ENCODE data around the gene UBFD1. TPM values are rescaled to one million over a fixed set of nuclear protein-coding genes. Genes with fewer than 3 reads are reported as not detected.

The UBFD1 gene, protein sequence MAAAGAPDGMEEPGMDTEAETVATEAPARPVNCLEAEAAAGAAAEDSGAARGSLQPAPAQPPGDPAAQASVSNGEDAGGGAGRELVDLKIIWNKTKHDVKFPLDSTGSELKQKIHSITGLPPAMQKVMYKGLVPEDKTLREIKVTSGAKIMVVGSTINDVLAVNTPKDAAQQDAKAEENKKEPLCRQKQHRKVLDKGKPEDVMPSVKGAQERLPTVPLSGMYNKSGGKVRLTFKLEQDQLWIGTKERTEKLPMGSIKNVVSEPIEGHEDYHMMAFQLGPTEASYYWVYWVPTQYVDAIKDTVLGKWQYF
- total RNA-seq, result 107 TPM in 2 replicates
- 44.5 and 48.6 TPM in 2 replicates for polyA plus RNA-seq

DNA sequence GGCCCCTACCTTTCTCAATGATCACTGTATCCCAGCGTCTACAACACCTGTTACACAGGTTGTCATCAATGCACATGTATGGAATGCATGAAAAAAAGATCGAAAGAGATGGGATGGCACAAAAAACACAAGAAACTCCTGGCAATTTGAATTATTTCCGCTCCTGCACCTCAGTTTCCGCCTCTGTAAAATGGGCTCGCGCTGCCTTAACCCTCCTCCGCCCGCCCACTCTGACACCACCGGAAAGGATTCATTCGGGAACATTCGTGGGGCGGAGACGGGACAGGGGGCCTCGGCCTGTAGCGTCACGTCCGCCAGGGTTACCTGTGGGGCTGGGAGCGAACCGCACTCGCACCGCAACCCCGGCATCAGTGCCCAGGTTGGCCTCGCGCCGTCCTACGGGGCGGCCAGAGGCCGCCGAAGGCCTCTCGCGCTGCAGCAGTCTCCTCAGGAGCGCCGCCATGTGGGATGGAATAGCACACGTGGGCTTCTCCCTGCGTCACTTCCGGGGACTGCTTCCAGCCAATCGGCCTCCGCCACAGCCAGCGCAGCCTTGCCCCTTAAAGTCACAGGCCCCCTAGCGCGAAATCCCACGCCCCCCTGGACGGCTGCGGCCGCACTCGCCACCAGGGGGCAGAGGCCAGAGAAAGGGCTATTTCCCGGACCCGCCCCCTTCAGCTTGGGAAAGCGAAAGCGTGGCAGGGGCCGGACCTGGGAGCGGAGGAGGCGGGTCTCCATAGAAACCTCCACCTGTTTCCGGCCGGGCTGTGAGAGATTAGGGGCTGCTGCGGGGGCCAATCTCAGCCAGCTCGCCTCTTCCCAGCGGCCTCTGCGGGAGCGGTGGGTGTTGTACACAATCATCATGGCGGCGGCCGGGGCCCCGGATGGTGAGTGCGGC lies at the start of gene UBFD1, which contains the start of gene EARS2:
TSS of gene UBFD1 (plus strand) at position 847 of the 898 bp plus-strand sequence. CDS start at position 863, 16 bp downstream.
TSS of gene EARS2 (minus strand) at position 470 of the 898 bp plus-strand sequence. CDS start at position 463, 7 bp downstream.
- peak; percentile 99 for DNase-seq (ENCODE audit: low spot score)
- Histone ChIP-seq H3K4me1 (ENCODE audit: insufficient read depth) (peaks cover 20% of the 10 kb centered on the region), H3K4me3 (peak within 1 kb of the TSS; percentile 59), H2AFZ (peak within 1 kb of the TSS; percentile 65), H4K20me1 (ENCODE audit: insufficient read depth, poor library complexity, severe bottlenecking) (peaks cover 4% of the 10 kb centered on the region), H3K9me2 (replicated peaks; ENCODE audit: insufficient read depth) (no peaks in the 10 kb centered on the region), H3K36me3 (replicated peaks; ENCODE audit: insufficient read depth, low read depth) (no peaks in the 10 kb centered on the region), H3K4me2 (peak within 1 kb of the TSS; percentile 97), H3K9me3 (ENCODE audit: low read depth) (no peaks in the 10 kb centered on the region), H3K27me3 (no peaks in the 10 kb centered on the region), H3K27ac (peak within 1 kb of the TSS; percentile 86), H3K79me2 (peaks cover 49% of the 10 kb centered on the region)
- no peak for TF ChIP-seq EZH2phosphoT487 (IDR thresholded peaks at IDR 0.05; ENCODE audit: low read depth, severe bottlenecking, unreplicated experiment)
- TF ChIP-seq, protein P1, sequence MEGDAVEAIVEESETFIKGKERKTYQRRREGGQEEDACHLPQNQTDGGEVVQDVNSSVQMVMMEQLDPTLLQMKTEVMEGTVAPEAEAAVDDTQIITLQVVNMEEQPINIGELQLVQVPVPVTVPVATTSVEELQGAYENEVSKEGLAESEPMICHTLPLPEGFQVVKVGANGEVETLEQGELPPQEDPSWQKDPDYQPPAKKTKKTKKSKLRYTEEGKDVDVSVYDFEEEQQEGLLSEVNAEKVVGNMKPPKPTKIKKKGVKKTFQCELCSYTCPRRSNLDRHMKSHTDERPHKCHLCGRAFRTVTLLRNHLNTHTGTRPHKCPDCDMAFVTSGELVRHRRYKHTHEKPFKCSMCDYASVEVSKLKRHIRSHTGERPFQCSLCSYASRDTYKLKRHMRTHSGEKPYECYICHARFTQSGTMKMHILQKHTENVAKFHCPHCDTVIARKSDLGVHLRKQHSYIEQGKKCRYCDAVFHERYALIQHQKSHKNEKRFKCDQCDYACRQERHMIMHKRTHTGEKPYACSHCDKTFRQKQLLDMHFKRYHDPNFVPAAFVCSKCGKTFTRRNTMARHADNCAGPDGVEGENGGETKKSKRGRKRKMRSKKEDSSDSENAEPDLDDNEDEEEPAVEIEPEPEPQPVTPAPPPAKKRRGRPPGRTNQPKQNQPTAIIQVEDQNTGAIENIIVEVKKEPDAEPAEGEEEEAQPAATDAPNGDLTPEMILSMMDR (IDR thresholded peaks at IDR 0.05; ENCODE audit: poor library complexity), result peak; percentile 99
- WGBS (ENCODE audit: low lambda C conversion rate, missing lambda C conversion rate), result 3% methylated on average over 58 of the region's 65 CpGs

DNA sequence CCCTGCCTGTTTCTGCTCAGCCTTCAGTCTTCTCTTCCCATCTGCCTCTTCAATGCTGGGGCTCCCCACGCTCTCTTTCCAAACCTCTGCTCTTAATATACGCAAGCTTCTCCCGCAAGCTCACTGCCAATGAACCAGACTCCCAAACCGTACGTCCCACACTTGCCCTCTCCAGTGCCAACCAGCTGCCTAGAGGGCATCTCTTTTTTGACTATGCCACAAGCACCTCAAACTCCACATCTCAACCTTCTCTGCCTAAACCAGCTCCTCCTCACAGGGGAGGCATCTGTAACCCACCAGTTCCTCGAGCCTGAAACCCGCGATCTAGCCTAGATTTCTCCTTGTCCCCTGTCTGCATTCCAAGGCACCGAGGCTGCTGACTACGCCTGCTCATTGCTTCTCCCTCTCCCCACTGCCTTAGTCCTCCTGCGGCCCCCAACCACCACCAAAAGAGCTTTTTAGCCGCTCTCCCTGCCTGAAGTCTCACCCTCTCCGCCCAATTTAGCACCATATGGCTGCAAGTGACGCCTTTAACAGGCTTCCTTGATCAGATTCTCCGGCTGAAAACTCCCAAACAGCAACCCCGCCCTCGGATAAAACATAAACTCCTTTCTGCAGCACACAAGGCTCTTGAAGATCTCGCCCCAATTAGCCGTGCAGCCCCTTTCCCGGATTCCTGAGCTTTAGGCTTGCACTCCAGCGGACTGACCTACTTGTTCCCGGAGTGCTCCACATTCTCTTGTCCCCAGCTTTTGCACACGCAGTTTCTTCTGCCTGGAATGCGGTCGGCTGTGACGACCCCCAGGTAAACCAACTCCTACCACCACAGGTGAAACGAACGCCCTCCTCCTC lies 48.7 kb upstream of the UBFD1 start:
- 16% methylated on average over 28 of the region's 28 CpGs for WGBS (ENCODE audit: low lambda C conversion rate, missing lambda C conversion rate)
- TF ChIP-seq, protein P1 (IDR thresholded peaks at IDR 0.05; ENCODE audit: poor library complexity), result no peak
- TF ChIP-seq EZH2phosphoT487 (IDR thresholded peaks at IDR 0.05; ENCODE audit: low read depth, severe bottlenecking, unreplicated experiment) (no peak), EZH2 (IDR thresholded peaks at IDR 0.05; ENCODE audit: borderline replicate concordance) (no peak)

DNA sequence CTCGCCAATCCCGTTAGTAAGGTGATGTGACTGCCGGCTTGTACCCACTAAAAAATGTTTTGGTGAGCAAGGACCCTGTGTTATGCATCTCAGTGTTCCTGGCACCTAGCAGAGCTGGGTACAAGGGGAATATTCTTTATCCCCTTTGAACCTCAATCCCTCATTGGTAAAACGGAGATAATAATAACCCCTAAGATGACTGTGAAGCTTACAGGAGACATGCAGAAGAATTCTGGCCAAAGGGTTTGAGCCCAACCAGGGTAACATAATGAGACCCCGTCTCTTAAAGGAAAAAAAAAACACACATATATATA lies 48.1 kb upstream of the UBFD1 start:
- Histone ChIP-seq H3K4me1 (ENCODE audit: insufficient read depth) (peaks cover 4% of the 10 kb centered on the region), H3K4me2 (peak overlapping the region; percentile 100), H3K9me3 (ENCODE audit: low read depth) (no peaks in the 10 kb centered on the region), H4K20me1 (ENCODE audit: insufficient read depth, poor library complexity, severe bottlenecking) (peaks cover 49% of the 10 kb centered on the region), H3K4me3 (peak overlapping the region; percentile 85), H3K36me3 (replicated peaks; ENCODE audit: insufficient read depth, low read depth) (no peaks in the 10 kb centered on the region), H2AFZ (no peak overlapping the region), H3K9me2 (replicated peaks; ENCODE audit: insufficient read depth) (no peaks in the 10 kb centered on the region), H3K27ac (peak overlapping the region; percentile 41), H3K79me2 (peaks cover 54% of the 10 kb centered on the region), H3K27me3 (no peaks in the 10 kb centered on the region)
- DNase-seq (ENCODE audit: low spot score), result no peak
- WGBS (ENCODE audit: low lambda C conversion rate, missing lambda C conversion rate), result 1% methylated on average over 5 of the region's 5 CpGs
- TF ChIP-seq EZH2phosphoT487 (IDR thresholded peaks at IDR 0.05; ENCODE audit: low read depth, severe bottlenecking, unreplicated experiment), result no peak
- TF ChIP-seq, protein P1 (IDR thresholded peaks at IDR 0.05; ENCODE audit: poor library complexity), result no peak
- TF ChIP-seq EZH2 (IDR thresholded peaks at IDR 0.05; ENCODE audit: borderline replicate concordance), result no peak

More for the DNA sequence above, 48.7 kb upstream of the UBFD1 start:
- peak overlapping the region; percentile 100 for H3K4me2 ChIP-seq
- H3K36me3 ChIP-seq (replicated peaks; ENCODE audit: insufficient read depth, low read depth), result no peaks in the 10 kb centered on the region
- H2AFZ ChIP-seq, result no peak overlapping the region
- H3K27ac ChIP-seq, result peak overlapping the region; percentile 41
- H4K20me1 ChIP-seq (ENCODE audit: insufficient read depth, poor library complexity, severe bottlenecking), result peaks cover 52% of the 10 kb centered on the region
- no peaks in the 10 kb centered on the region for H3K9me3 ChIP-seq (ENCODE audit: low read depth)
- peak; percentile 16 for DNase-seq (ENCODE audit: low spot score)
- H3K27me3 ChIP-seq, result no peaks in the 10 kb centered on the region
- peaks cover 4% of the 10 kb centered on the region for H3K4me1 ChIP-seq (ENCODE audit: insufficient read depth)
- no peaks in the 10 kb centered on the region for H3K9me2 ChIP-seq (replicated peaks; ENCODE audit: insufficient read depth)
- H3K4me3 ChIP-seq, result peak overlapping the region; percentile 85
- H3K79me2 ChIP-seq, result peaks cover 60% of the 10 kb centered on the region

Measured in hepatocyte (in vitro differentiated cells).